ENCODE measurements around the gene LPCAT3. TPM values are rescaled to one million over a fixed set of nuclear protein-coding genes. Genes with fewer than 3 reads are reported as not detected.

LPCAT3 gene
- total and polyA plus RNA-seq, 5 donors, result 14.0 to 22.2 (median 17.8) TPM

Small RNAs within 50 kb of the gene (microRNA-seq; reads per million reads assigned to microRNA genes)
- gene MIR141 (1.7 to 3.2 reads per million in 2 donors), gene MIR200C (30.3 to 39.6 reads per million in 2 donors)

Other genes with a start within 250 kb of the LPCAT3 start
- 1 to 10 TPM in 2 of 4 donors, under 1 TPM in 2; 0.28 to 1.1 (median 0.76) TPM for gene LAG3, start 246.0 kb downstream of the LPCAT3 start, total RNA-seq
- 0.57 TPM for gene LAG3, start 246.0 kb downstream of the LPCAT3 start, polyA plus RNA-seq
- gene CD4, start 228.9 kb downstream of the LPCAT3 start, total RNA-seq, result 10 to 100 TPM; 11.4 to 15.4 (median 13.7) TPM
- gene CD4, start 228.9 kb downstream of the LPCAT3 start, polyA plus RNA-seq, result 2.5 TPM
- 10 to 100 TPM in 1 of 4 donors, 1 to 10 TPM in 3; 6.8 to 10.9 (median 8.3) TPM for gene GPR162, start 196.7 kb downstream of the LPCAT3 start, total RNA-seq
- 6.8 TPM for gene GPR162, start 196.7 kb downstream of the LPCAT3 start, polyA plus RNA-seq
- gene P3H3, start 190.1 kb downstream of the LPCAT3 start, total RNA-seq, result 10 to 100 TPM; 15.8 to 25.6 (median 21.1) TPM
- gene P3H3, start 190.1 kb downstream of the LPCAT3 start, polyA plus RNA-seq, result 17.7 TPM
- 1 to 10 TPM; 2.9 to 7.8 (median 4.0) TPM for gene GNB3, start 177.6 kb downstream of the LPCAT3 start, total RNA-seq
- 3.1 TPM for gene GNB3, start 177.6 kb downstream of the LPCAT3 start, polyA plus RNA-seq
- 1 to 10 TPM in 3 of 4 donors, not detected in 1; 1.2 to 1.8 (median 1.2) TPM for gene CDCA3, start 167.2 kb downstream of the LPCAT3 start, total RNA-seq
- 0.50 TPM for gene CDCA3, start 167.2 kb downstream of the LPCAT3 start, polyA plus RNA-seq
- gene USP5, start 166.3 kb downstream of the LPCAT3 start, total RNA-seq, result 10 to 100 TPM; 59.2 to 74.6 (median 71.0) TPM
- 29.4 TPM for gene USP5, start 166.3 kb downstream of the LPCAT3 start, polyA plus RNA-seq
- 100 to 1,000 TPM; 707 to 793 (median 721) TPM for gene TPI1, start 150.9 kb downstream of the LPCAT3 start, total RNA-seq
- 872 TPM for gene TPI1, start 150.9 kb downstream of the LPCAT3 start, polyA plus RNA-seq
- 1 to 10 TPM; 2.5 to 4.2 (median 3.5) TPM for gene SPSB2, start 145.2 kb downstream of the LPCAT3 start, total RNA-seq
- gene SPSB2, start 145.2 kb downstream of the LPCAT3 start, polyA plus RNA-seq, result 4.6 TPM
- 10 to 100 TPM; 11.4 to 13.9 (median 12.1) TPM for gene LRRC23, start 113.7 kb downstream of the LPCAT3 start, total RNA-seq
- gene LRRC23, start 113.7 kb downstream of the LPCAT3 start, polyA plus RNA-seq, result 15.0 TPM
- gene ENO2, start 103.9 kb downstream of the LPCAT3 start, total RNA-seq, result 10 to 100 TPM; 29.6 to 42.1 (median 35.8) TPM
- gene ENO2, start 103.9 kb downstream of the LPCAT3 start, polyA plus RNA-seq, result 17.8 TPM
- 10 to 100 TPM; 85.3 to 89.3 (median 88.6) TPM for gene ATN1, start 90.5 kb downstream of the LPCAT3 start, total RNA-seq
- gene ATN1, start 90.5 kb downstream of the LPCAT3 start, polyA plus RNA-seq, result 70.1 TPM
- not detected for gene RNU7-1, start 74.7 kb downstream of the LPCAT3 start, total RNA-seq
- not detected for gene RNU7-1, start 74.7 kb downstream of the LPCAT3 start, polyA plus RNA-seq
- gene C12orf57, start 74.5 kb downstream of the LPCAT3 start, total RNA-seq, result 100 to 1,000 TPM; 262 to 339 (median 272) TPM
- 441 TPM for gene C12orf57, start 74.5 kb downstream of the LPCAT3 start, polyA plus RNA-seq
- gene PTPN6, start 67.1 kb downstream of the LPCAT3 start, total RNA-seq, result 10 to 100 TPM in 2 of 4 donors, 1 to 10 TPM in 2; 7.7 to 12.1 (median 9.3) TPM
- gene PTPN6, start 67.1 kb downstream of the LPCAT3 start, polyA plus RNA-seq, result 5.9 TPM
- 100 to 1,000 TPM; 137 to 159 (median 142) TPM for gene PHB2, start 47.8 kb downstream of the LPCAT3 start, total RNA-seq
- 127 TPM for gene PHB2, start 47.8 kb downstream of the LPCAT3 start, polyA plus RNA-seq
- 10 to 100 TPM; 33.7 to 40.2 (median 38.1) TPM for gene EMG1, start 47.6 kb downstream of the LPCAT3 start, total RNA-seq
- gene EMG1, start 47.6 kb downstream of the LPCAT3 start, polyA plus RNA-seq, result 26.0 TPM
- 100 to 1,000 TPM; 162 to 288 (median 238) TPM for gene C1S, start 42.2 kb upstream of the LPCAT3 start, total RNA-seq
- 126 TPM for gene C1S, start 42.2 kb upstream of the LPCAT3 start, polyA plus RNA-seq
- 100 to 1,000 TPM; 245 to 447 (median 372) TPM for gene C1R, start 74.0 kb upstream of the LPCAT3 start, total RNA-seq
- gene C1R, start 74.0 kb upstream of the LPCAT3 start, polyA plus RNA-seq, result 201 TPM
- gene C1RL, start 90.7 kb upstream of the LPCAT3 start, total RNA-seq, result 10 to 100 TPM; 17.6 to 29.6 (median 21.6) TPM
- 16.7 TPM for gene C1RL, start 90.7 kb upstream of the LPCAT3 start, polyA plus RNA-seq
- 1 to 10 TPM in 1 of 4 donors, under 1 TPM in 2, not detected in 1; 0.47 to 1.7 (median 0.65) TPM for gene RBP5, start 110.4 kb upstream of the LPCAT3 start, total RNA-seq
- gene RBP5, start 110.4 kb upstream of the LPCAT3 start, polyA plus RNA-seq, result 0.77 TPM
- gene CLSTN3, start 111.9 kb upstream of the LPCAT3 start, total RNA-seq, result 10 to 100 TPM in 3 of 4 donors, 1 to 10 TPM in 1; 7.0 to 11.1 (median 10.7) TPM
- gene CLSTN3, start 111.9 kb upstream of the LPCAT3 start, polyA plus RNA-seq, result 13.6 TPM
- 10 to 100 TPM; 23.5 to 35.2 (median 29.8) TPM for gene PEX5, start 171.2 kb upstream of the LPCAT3 start, total RNA-seq
- 13.0 TPM for gene PEX5, start 171.2 kb upstream of the LPCAT3 start, polyA plus RNA-seq